Left renal pelvis (tissue), 4 donors: Measurements from ENCODE around the gene ZNF718. TPM values are rescaled to one million over a fixed set of nuclear protein-coding genes. Genes with fewer than 3 reads are reported as not detected.

Experiments used
- polyA plus RNA-seq, 4 donors: library from polyadenylated mRNA; unstranded; fragments of 120-200 nt; gene quantifications; one replicate each; pipeline ENCODE4 v1.2.1, GENCODE V29; 2013; ENCODE audit not compliant: insufficient read length in 4 of 4

ZNF718 gene
- polyA plus RNA-seq, 4 donors = 8.6 to 16.9 (median 11.0) TPM

Other genes starting within 250 kb of the ZNF718 start
- 10 to 100 TPM; 14.2 to 40.5 (median 17.2) TPM for gene ZNF595, start 71.2 kb upstream of the ZNF718 start, polyA plus RNA-seq
- 1 to 10 TPM; 1.8 to 3.0 (median 2.7) TPM for gene ZNF732, start 181.0 kb downstream of the ZNF718 start, polyA plus RNA-seq
- 10 to 100 TPM; 21.9 to 44.1 (median 30.6) TPM for gene ZNF141, start 213.3 kb downstream of the ZNF718 start, polyA plus RNA-seq